GM19463 (cell line): Measurements from ENCODE around the gene ATP6V1F.

Source experiments
- ATAC-seq: cut with Tn5 transposase; IDR thresholded peaks from one replicate; pipeline ENCODE4 v1.9.1; 2021; ENCODE audit warnings: mild to moderate bottlenecking, moderate library complexity; ENCODE audit not compliant: unreplicated experiment

Gene ATP6V1F

GRCh38 chr7:128835231-128835751 lies 27.4 kb upstream of the ATP6V1F start:
- ATAC-seq = no peak

- ATAC-seq = no peak
Measured at GRCh38 chr7:128835790-128836641, 26.6 kb upstream of the ATP6V1F start.

- no peak for ATAC-seq
Measured at GRCh38 chr7:128836729-128837348, 25.8 kb upstream of the ATP6V1F start.

DNA sequence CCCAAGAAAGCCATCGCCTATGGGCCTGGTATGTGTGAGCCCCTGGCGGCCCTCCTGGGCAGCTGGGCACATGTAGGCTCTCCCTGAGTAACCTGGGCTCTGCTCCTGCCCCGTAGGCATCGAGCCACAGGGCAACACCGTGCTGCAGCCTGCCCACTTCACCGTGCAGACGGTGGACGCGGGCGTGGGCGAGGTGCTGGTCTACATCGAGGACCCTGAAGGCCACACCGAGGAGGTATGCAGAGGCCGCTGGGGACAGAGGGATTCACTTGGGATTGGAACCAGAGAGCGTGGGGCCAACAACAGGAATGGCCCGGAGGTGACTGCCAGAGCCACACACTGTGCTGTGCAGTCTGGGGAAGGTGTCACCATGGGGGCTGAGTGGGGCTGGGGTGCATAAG lies 25.1 kb upstream of the ATP6V1F start:
- ATAC-seq = no peak

DNA sequence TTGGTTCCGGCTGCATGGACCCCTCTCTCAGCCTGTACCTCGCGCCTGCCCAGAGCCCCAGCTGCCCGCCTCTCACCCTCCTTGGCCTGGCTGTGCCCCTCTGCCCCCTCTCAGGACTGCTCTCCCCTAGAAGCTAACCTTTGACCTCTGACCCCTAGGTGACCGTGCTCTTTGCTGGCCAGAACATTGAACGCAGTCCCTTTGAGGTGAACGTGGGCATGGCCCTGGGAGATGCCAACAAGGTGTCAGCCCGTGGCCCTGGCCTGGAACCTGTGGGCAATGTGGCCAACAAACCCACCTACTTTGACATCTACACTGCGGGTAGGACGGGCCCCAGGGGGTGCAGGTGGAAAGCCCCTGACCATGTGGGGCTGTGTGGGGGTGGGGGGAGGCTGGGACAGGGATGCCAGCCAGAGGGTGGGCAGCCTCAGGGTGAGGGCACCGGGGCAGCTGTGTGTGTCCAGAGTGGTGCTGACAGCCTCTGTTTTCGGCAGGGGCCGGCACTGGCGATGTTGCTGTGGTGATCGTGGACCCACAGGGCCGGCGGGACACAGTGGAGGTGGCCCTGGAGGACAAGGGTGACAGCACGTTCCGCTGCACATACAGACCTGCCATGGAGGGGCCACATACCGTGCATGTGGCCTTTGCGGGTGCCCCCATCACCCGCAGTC lies 24.4 kb upstream of the ATP6V1F start:
- ATAC-seq = no peak

DNA sequence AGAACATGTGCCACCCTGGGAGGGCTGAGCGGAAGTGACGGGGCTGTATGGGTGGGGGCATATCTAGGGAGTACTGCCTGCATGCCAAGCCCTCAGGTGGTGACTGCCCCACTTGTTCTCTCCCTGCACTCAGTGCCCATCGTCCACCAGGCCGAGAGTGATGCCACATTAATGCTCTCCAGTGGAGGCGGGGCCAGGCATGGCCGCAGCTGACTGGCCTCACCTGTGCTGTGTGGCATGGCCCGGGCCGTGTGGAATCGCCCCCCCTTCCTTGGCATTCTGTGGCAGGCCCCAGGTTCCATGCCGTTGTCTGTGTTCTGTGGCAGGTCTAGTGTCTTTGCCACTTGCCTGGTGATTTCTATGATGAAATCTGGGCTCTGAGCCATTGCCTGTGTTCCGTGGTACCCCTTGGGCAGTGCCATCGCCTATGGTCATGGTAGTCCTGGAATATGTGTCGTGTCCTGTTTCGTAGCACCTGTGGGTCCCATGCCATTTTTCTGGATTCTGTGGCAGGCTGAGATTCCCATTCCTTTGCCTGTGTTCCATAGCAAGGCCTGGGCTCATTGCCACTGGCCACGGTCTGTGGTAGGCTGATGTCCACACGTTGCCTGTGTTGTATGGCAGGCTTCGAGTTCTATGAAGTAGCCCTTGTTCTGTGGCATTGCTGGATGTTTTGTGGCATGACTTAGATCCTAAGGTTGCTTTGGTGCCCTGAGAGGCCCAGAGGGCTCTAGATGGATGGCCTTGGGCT lies 23.5 kb upstream of the ATP6V1F start:
- ATAC-seq = no peak

- ATAC-seq = no peak
Measured at GRCh38 chr7:128839751-128840177, 22.9 kb upstream of the ATP6V1F start.

- no peak for ATAC-seq
Measured at GRCh38 chr7:128840326-128841170, 22.1 kb upstream of the ATP6V1F start.

- no peak for ATAC-seq
Measured at GRCh38 chr7:128841171-128841690, 21.4 kb upstream of the ATP6V1F start.

GRCh38 chr7:128841921-128842673 lies 20.6 kb upstream of the ATP6V1F start:
- peak; percentile 65 for ATAC-seq

GRCh38 chr7:128842674-128843641 lies 19.7 kb upstream of the ATP6V1F start:
- no peak for ATAC-seq

- no peak for ATAC-seq
Measured at GRCh38 chr7:128843938-128844621, 18.6 kb upstream of the ATP6V1F start.

GRCh38 chr7:128844777-128845311 lies 17.8 kb upstream of the ATP6V1F start:
- no peak for ATAC-seq

DNA sequence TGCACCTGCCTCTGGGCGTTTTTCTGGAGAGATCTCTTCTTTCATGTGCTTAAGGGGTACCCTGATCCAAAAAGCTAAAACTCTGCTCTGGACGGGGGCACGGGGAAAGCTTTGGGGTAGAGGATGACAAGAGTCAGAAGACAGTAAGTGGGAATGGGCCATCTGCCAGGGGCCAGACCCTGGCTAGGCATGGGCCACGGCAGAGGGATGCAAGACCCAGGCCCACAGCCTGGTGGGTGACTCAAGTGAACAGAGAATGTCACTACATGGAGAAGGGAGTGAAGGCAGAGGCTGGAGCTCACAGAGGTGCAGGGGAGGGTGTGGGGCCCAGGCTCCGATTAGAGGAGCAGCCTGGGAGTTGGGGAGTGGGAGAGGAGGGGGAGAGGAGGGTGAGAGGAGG lies 17.2 kb upstream of the ATP6V1F start:
- no peak for ATAC-seq

- no peak for ATAC-seq
Measured at GRCh38 chr7:128845987-128846386, 16.7 kb upstream of the ATP6V1F start.

GRCh38 chr7:128846781-128847444 lies 15.7 kb upstream of the ATP6V1F start:
- no peak for ATAC-seq
